ENCODE measurements around the gene DNAI1.
"Not testable (repeated sequence)": the region's sequence is repeated elsewhere in the genome, so short reads cannot be mapped to it uniquely, and the experiment has no call there.

DNAI1 gene

GRCh38 chr9:34515959-34516358 is 57.4 kb downstream of the DNAI1 start:
- DNase-seq, result no peak

GRCh38 chr9:34517185-34517584 is 58.6 kb downstream of the DNAI1 start:
- DNase-seq, result no peak

GRCh38 chr9:34518110-34518616 is 59.6 kb downstream of the DNAI1 start:
- no peak for DNase-seq

- DNase-seq, result no peak
These were observed 60.3 kb downstream of the DNAI1 start for GRCh38 chr9:34518896-34519295.

GRCh38 chr9:34519321-34520020 is 60.9 kb downstream of the DNAI1 start:
- DNase-seq, result no peak

- DNase-seq, result no peak
These were observed 61.5 kb downstream of the DNAI1 start for GRCh38 chr9:34520096-34520495.

- no peak for DNase-seq
These were observed 62.1 kb downstream of the DNAI1 start for GRCh38 chr9:34520505-34521385.

- DNase-seq, result no peak
These were observed 62.9 kb downstream of the DNAI1 start for GRCh38 chr9:34521406-34522045.

GRCh38 chr9:34522091-34522887 is 63.7 kb downstream of the DNAI1 start:
- no peak for DNase-seq

- DNase-seq, result peak; percentile 77
These were observed 64.6 kb downstream of the DNAI1 start, which contains the start of gene ENHO for GRCh38 chr9:34522971-34523797. TSS of gene ENHO (minus strand) at chr9:34522990. CDS start at chr9:34521695, 1,295 bp downstream.

GRCh38 chr9:34524349-34524748 is 65.7 kb downstream of the DNAI1 start:
- DNase-seq, result no peak

- DNase-seq, result no peak
These were observed 67.4 kb downstream of the DNAI1 start for GRCh38 chr9:34526026-34526425.

- not testable (repeated sequence) for DNase-seq
These were observed 73.4 kb downstream of the DNAI1 start for GRCh38 chr9:34532041-34532440.

GRCh38 chr9:34536685-34537084 is 78.1 kb downstream of the DNAI1 start:
- no peak for DNase-seq

- DNase-seq, result no peak
These were observed 82.2 kb downstream of the DNAI1 start for GRCh38 chr9:34540827-34541226.

- DNase-seq, result no peak
These were observed 82.9 kb downstream of the DNAI1 start for GRCh38 chr9:34541540-34541939.

GRCh38 chr9:34544035-34544434 is 85.4 kb downstream of the DNAI1 start:
- no peak for DNase-seq

- DNase-seq, result no peak
These were observed 86.9 kb downstream of the DNAI1 start for GRCh38 chr9:34545497-34545896.

GRCh38 chr9:34546102-34546833 is 87.7 kb downstream of the DNAI1 start:
- no peak for DNase-seq
